Measurements from ENCODE around the gene IGSF3. TPM values are rescaled to one million over a fixed set of nuclear protein-coding genes. Genes with fewer than 3 reads are reported as not detected.

IGSF3 gene
- total and polyA plus RNA-seq, 2 donors, result 6.3 to 32.5 TPM

- Histone ChIP-seq H3K27ac (ENCODE audit: low read depth) (no peak overlapping the region), H3K36me3 (ENCODE audit: insufficient read depth) (no peaks in the 10 kb centered on the region), H3K4me1 (ENCODE audit: insufficient read depth) (peaks cover 4% of the 10 kb centered on the region), H3K4me3 (ENCODE audit: low read depth, low read length) (no peak overlapping the region)
- 61% methylated on average over 7 of the region's 7 CpGs for WGBS
- DNase-seq (ENCODE audit: extremely low spot score), result no peak
These were observed 11.7 kb upstream of the IGSF3 start for GRCh38 chr1:116679091-116679827.

GRCh38 chr1:116678732-116679090 lies 11.2 kb upstream of the IGSF3 start:
- Histone ChIP-seq H3K4me1 (ENCODE audit: insufficient read depth) (peaks cover 4% of the 10 kb centered on the region), H3K27ac (ENCODE audit: low read depth) (no peak overlapping the region), H3K4me3 (ENCODE audit: low read depth, low read length) (no peak overlapping the region), H3K36me3 (ENCODE audit: insufficient read depth) (no peaks in the 10 kb centered on the region)
- no peak for DNase-seq (ENCODE audit: extremely low spot score)
- 63% methylated on average over 2 of the region's 2 CpGs for WGBS

GRCh38 chr1:116677474-116678062 lies 10.0 kb upstream of the IGSF3 start:
- WGBS, result 64% methylated on average over 2 of the region's 2 CpGs
- Histone ChIP-seq H3K4me3 (ENCODE audit: low read depth, low read length) (no peak overlapping the region), H3K27ac (ENCODE audit: low read depth) (no peak overlapping the region), H3K4me1 (ENCODE audit: insufficient read depth) (peaks cover 3% of the 10 kb centered on the region), H3K36me3 (ENCODE audit: insufficient read depth) (no peaks in the 10 kb centered on the region)
- DNase-seq (ENCODE audit: extremely low spot score), result no peak

GRCh38 chr1:116676291-116676690 lies 8.8 kb upstream of the IGSF3 start:
- 95% methylated on average over 2 of the region's 2 CpGs for WGBS

GRCh38 chr1:116674751-116675150 lies 7.2 kb upstream of the IGSF3 start:
- Histone ChIP-seq H3K36me3 (ENCODE audit: insufficient read depth) (no peaks in the 10 kb centered on the region), H3K4me1 (ENCODE audit: insufficient read depth) (no peaks in the 10 kb centered on the region), H3K4me3 (ENCODE audit: low read depth, low read length) (no peak overlapping the region), H3K27ac (ENCODE audit: low read depth) (no peak overlapping the region)
- DNase-seq (ENCODE audit: extremely low spot score), result no peak
- WGBS, result 48% methylated on average over 2 of the region's 2 CpGs

More at GRCh38 chr1:116676291-116676690, 8.8 kb upstream of the IGSF3 start:
- H3K27ac ChIP-seq (ENCODE audit: low read depth), result no peak overlapping the region
- H3K36me3 ChIP-seq (ENCODE audit: insufficient read depth), result no peaks in the 10 kb centered on the region
- H3K4me3 ChIP-seq (ENCODE audit: low read depth, low read length), result no peak overlapping the region
- DNase-seq (ENCODE audit: extremely low spot score), result no peak
- H3K4me1 ChIP-seq (ENCODE audit: insufficient read depth), result peaks cover 2% of the 10 kb centered on the region

DNA sequence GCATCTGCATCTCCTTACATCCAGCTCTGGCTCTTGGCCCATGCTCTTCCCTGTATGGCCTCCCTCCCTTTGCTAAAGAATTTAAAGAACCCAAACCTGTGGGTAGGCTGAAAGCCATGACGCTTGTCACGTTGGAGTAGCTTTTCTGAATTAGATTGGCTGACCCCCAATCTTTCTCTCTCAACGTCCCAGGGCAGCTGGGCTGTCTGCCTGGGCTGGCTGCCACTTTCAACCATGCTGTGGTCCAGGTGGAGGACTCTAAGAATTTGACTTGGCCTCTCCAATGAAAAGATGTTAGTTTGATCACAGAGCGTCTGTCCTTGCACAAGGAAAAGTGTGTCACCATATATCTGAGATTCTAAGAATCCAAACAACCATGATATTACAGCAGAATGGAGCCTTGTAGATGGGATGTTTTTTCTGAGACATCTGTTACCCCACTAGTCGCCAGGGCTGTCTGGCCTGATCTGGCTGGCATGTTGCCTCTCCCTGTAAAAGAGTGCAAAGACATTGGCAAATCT lies 6.5 kb upstream of the IGSF3 start:
- no peak for DNase-seq (ENCODE audit: extremely low spot score)
- H3K36me3 ChIP-seq (ENCODE audit: insufficient read depth), result no peaks in the 10 kb centered on the region

DNA sequence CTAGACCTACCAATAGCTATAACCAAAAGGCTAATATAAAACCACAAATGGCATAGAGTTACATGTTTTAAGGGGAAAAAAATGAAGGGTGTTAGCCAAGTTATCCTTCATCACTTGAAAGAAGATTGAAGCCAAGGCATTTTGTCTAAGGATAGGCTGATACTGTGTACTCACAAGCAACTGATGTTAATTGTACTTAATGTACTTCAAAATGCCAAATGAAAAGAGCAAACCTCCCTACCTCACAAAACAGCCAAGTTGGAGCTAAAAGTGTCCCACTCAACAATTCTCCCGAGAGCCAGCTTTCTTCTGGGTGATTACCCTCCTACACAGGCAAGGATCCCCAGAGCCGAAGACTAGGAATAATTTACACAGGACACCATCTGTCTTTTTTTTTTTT lies 4.4 kb upstream of the IGSF3 start:
- no peak overlapping the region for H3K4me3 ChIP-seq (ENCODE audit: low read depth, low read length)
- no peaks in the 10 kb centered on the region for H3K4me1 ChIP-seq (ENCODE audit: insufficient read depth)
- no peaks in the 10 kb centered on the region for H3K36me3 ChIP-seq (ENCODE audit: insufficient read depth)
- no peak for DNase-seq (ENCODE audit: extremely low spot score)
- H3K27ac ChIP-seq (ENCODE audit: low read depth), result no peak overlapping the region
- WGBS, result 74% methylated on average over 2 of the region's 2 CpGs

More for the DNA sequence above, 6.5 kb upstream of the IGSF3 start:
- Histone ChIP-seq H3K4me3 (ENCODE audit: low read depth, low read length) (no peak overlapping the region), H3K27ac (ENCODE audit: low read depth) (no peak overlapping the region), H3K4me1 (ENCODE audit: insufficient read depth) (no peaks in the 10 kb centered on the region)
- WGBS, result 49% methylated on average over 5 of the region's 5 CpGs

DNA sequence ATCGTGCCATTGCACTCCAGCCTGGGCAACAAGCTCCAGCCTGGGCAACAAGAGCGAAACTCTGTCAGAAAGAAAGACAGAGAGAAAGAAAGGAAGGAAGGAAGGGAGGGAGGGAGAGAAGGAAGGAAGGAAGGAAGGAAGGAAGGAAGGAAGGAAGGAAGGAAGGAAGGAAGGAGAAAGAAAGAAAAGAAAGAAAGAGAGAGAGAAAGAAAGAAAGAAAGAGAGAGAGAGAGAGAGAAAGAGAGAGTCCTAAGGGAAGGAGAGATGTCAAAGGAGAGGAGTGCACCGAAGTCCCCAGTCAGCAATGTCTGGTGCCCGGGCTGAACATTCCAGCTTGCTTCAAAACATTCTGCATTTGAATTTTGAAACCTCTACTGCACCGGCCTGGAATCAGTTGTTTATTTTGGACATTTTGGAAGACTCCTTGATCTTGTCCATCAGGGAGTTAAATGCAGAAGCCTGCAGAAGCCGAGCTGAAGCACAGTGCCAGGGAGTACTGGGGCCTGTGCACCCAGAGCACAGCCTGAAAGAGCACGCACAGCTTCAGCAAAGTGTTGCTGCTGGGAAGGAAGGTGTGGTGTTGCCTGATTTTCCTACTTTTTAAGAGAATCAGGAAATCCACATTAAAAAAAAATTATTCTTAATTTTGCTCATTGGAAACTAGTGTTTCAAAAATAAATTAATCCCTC lies 3.7 kb upstream of the IGSF3 start:
- Histone ChIP-seq H3K36me3 (ENCODE audit: insufficient read depth) (no peaks in the 10 kb centered on the region), H3K27ac (ENCODE audit: low read depth) (no peak overlapping the region), H3K4me3 (ENCODE audit: low read depth, low read length) (no peak overlapping the region), H3K4me1 (ENCODE audit: insufficient read depth) (no peaks in the 10 kb centered on the region)
- WGBS, result 66% methylated on average over 7 of the region's 7 CpGs
- DNase-seq (ENCODE audit: extremely low spot score), result no peak

- DNase-seq (ENCODE audit: extremely low spot score), result no peak
- Histone ChIP-seq H3K4me3 (ENCODE audit: low read depth, low read length) (no peak overlapping the region), H3K27ac (ENCODE audit: low read depth) (no peak overlapping the region), H3K36me3 (ENCODE audit: insufficient read depth) (no peaks in the 10 kb centered on the region), H3K4me1 (ENCODE audit: insufficient read depth) (no peaks in the 10 kb centered on the region)
- 89% methylated on average over 7 of the region's 7 CpGs for WGBS
These were observed 744 bp upstream of the IGSF3 start for GRCh38 chr1:116668277-116668676.

DNA sequence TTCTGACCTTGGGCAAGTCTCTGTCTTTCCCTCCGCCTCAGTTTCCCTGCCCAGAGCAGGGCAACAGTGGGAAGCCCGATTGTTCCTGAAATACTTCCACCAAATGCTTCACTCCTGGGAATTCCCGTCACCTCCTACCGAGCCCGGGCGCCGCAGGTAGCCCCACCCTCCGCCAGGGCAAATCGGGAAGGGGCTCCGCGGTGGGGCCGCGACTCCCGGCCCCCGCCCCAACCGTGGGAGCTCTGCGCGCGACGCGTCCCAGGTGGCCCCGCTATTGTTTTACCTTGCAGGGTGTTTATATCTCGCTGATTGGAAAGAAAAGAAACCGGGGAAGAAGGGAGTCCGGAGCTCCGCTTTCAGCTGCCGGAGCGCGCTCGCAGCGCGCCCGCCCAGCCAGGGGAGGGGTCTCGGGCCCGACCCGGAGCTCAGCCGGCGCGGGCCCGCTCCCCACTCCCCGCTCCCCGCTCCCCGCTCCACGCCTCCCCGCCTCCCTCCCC lies 407 bp downstream of the IGSF3 start:
- WGBS, result under 1% methylated on average over 39 of the region's 45 CpGs
- Histone ChIP-seq H3K4me3 (ENCODE audit: low read depth, low read length) (peak overlapping the region; percentile 68), H3K4me1 (ENCODE audit: insufficient read depth) (no peaks in the 10 kb centered on the region), H3K36me3 (ENCODE audit: insufficient read depth) (no peaks in the 10 kb centered on the region), H3K27ac (ENCODE audit: low read depth) (no peak overlapping the region)
- no peak for DNase-seq (ENCODE audit: extremely low spot score)

DNA sequence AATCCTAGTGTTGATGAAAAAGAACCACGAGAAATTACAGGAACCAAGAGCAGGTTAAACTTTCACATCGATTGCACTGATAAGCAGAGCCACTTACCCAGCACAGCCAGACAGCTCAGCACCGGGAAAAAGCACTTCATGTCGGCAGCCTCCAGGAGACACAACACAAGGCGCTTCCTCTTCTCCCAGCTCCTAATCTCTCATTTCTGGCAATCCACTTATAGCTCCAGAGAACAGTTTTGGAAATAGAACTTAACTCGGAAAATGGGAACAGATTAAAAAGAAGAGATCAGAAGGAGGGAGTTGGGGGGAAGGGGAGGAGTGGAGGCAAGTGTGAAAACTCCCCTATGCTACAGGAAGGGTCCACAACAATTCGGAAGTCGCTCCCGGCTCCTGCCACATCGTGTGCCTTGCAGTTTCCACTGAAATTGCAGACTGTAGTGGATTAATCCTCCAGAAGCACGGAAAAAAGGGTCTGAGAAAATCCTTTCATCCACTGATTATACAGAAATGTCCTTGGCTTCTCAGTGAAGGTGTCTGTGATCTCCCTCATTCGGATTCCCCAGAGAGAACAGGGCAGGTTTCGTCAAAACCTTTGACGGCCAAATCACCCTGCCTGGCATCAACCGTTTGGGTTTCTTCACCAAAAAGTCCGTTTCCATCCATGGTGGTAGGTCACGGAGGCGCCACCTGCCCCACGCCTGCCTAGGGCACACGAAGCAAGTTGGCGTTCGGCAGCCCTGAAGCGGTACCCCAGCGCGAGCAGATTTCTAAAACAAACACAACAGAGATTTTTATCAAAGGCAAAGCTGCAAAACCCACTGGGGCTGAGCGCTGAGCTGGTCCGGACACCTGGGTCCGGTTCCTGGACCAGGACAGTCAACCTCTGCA lies 1.1 kb downstream of the IGSF3 start:
- DNase-seq (ENCODE audit: extremely low spot score), result no peak
- no peak overlapping the region for H3K27ac ChIP-seq (ENCODE audit: low read depth)
- WGBS, result 8% methylated on average over 28 of the region's 28 CpGs

GRCh38 chr1:116664978-116665371 lies 2.6 kb downstream of the IGSF3 start:
- Histone ChIP-seq H3K4me3 (ENCODE audit: low read depth, low read length) (no peak overlapping the region), H3K27ac (ENCODE audit: low read depth) (no peak overlapping the region), H3K36me3 (ENCODE audit: insufficient read depth) (no peaks in the 10 kb centered on the region), H3K4me1 (ENCODE audit: insufficient read depth) (no peaks in the 10 kb centered on the region)
- 77% methylated on average over 4 of the region's 4 CpGs for WGBS
- DNase-seq (ENCODE audit: extremely low spot score), result no peak

More for the DNA sequence above, 1.1 kb downstream of the IGSF3 start:
- Histone ChIP-seq H3K4me1 (ENCODE audit: insufficient read depth) (no peaks in the 10 kb centered on the region), H3K4me3 (ENCODE audit: low read depth, low read length) (peak overlapping the region; percentile 68), H3K36me3 (ENCODE audit: insufficient read depth) (no peaks in the 10 kb centered on the region)

DNA sequence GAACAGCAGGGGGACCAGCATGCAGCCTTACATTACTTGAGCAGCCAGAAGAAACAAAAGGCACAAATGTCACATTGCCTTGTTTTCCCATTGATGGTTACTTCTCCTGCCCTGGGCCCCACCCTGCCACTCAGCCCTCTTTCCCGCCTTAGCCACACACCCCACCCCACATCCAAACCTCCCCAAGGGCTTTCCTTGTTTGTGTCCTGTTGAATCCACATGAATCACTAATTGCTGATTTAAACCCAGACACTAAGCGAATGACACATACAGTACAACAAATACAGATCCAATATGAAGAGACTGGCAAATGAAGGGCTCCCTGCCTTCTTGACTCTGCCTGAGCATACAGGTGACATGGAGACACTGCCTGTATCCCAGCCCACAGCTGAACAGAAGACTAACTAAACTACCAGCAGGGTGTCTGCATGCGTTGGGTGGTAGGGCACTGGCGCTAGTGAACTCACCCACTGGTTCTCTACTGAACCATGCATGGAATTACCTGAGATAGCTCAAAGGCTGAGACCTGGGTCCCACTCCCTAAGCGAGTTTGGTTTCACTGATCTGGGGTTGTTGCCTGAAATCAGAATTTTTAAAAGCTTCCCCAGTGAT lies 3.1 kb downstream of the IGSF3 start:
- H3K36me3 ChIP-seq (ENCODE audit: insufficient read depth), result no peaks in the 10 kb centered on the region
- 94% methylated on average over 5 of the region's 5 CpGs for WGBS
- DNase-seq (ENCODE audit: extremely low spot score), result no peak
- H3K4me1 ChIP-seq (ENCODE audit: insufficient read depth), result no peaks in the 10 kb centered on the region
- H3K27ac ChIP-seq (ENCODE audit: low read depth), result no peak overlapping the region
- no peak overlapping the region for H3K4me3 ChIP-seq (ENCODE audit: low read depth, low read length)

Measured in urinary bladder (tissue), 4 donors.